ENCODE measurements around the gene USP17L19. TPM values are rescaled to one million over a fixed set of nuclear protein-coding genes. Genes with fewer than 3 reads are reported as not detected.
A peak's percentile ranks its signal among the peaks of the same experiment; 100 is the strongest.
"Not testable (repeated sequence)": the region's sequence is repeated elsewhere in the genome, so short reads cannot be mapped to it uniquely, and the experiment has no call there.

The USP17L19 gene
- not detected for total RNA-seq

- WGBS, 2 donors, result no CpG with 5 or more reads among the region's 13 CpGs
- DNase-seq; H3K4me3 ChIP-seq; H3K27me3 ChIP-seq; H3K27ac ChIP-seq; H3K9me3 ChIP-seq; ATAC-seq (ENCODE audit: low FRiP score in 2 of 2); H3K36me3 ChIP-seq; H3K4me1 ChIP-seq: not testable (repeated sequence)
Measured at GRCh38 chr4:9253078-9253477, at the start of gene USP17L19. Gene USP17L19, plus strand, starts transcription at chr4:9253378. Its CDS starts 0 bp downstream, at chr4:9253378.

- not testable (repeated sequence) for H3K36me3 ChIP-seq; ATAC-seq (ENCODE audit: low FRiP score in 2 of 2); H3K4me3 ChIP-seq; H3K27me3 ChIP-seq; H3K4me1 ChIP-seq; DNase-seq; H3K27ac ChIP-seq; H3K9me3 ChIP-seq
- WGBS, 2 donors, result no CpG with 5 or more reads among the region's 13 CpGs
Measured at GRCh38 chr4:9210357-9210756, 42.8 kb upstream of the USP17L19 start, which contains the start of gene USP17L10. Gene USP17L10, plus strand, starts transcription at chr4:9210657. Its CDS starts 0 bp downstream, at chr4:9210657.

GRCh38 chr4:9214701-9215100, 38.5 kb upstream of the USP17L19 start:
- not testable (repeated sequence) for H3K27ac ChIP-seq; H3K4me3 ChIP-seq; H3K9me3 ChIP-seq; ATAC-seq (ENCODE audit: low FRiP score in 2 of 2); H3K27me3 ChIP-seq; H3K36me3 ChIP-seq; H3K4me1 ChIP-seq
- DNase-seq, result peak in 1 of 2 donors; percentile 19
- WGBS, 2 donors, result 75 to 78% methylated on average over 9 to 11 of the region's 14 CpGs

DNA sequence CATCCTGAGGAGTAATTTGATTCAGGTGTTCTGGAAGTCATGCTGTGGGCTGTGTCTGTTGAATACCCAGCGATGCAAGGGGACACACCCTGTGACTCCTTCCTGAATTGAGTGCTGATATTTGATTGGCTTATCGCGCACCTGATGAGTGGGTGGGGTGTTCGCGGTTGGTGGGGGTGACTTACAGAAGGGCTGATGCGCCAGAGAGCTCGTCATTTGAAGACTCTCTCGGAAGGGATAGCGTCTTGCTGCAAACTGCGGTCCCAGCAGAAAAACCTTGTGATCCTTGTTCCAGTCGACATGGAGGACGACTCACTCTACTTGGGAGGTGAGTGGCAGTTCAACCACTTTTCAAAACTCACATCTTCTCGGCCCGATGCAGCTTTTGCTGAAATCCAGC, 38.1 kb upstream of the USP17L19 start, which contains the start of gene USP17L11:
Gene USP17L11 (plus strand): TSS at position 301 of the 400 bp plus-strand sequence. CDS start 0 bp downstream, at position 301.
- H3K27me3 ChIP-seq; H3K4me1 ChIP-seq; H3K9me3 ChIP-seq; H3K36me3 ChIP-seq; DNase-seq; H3K27ac ChIP-seq; H3K4me3 ChIP-seq; ATAC-seq (ENCODE audit: low FRiP score in 2 of 2): not testable (repeated sequence)
- WGBS, 2 donors, result no CpG with 5 or more reads among the region's 14 CpGs

DNA sequence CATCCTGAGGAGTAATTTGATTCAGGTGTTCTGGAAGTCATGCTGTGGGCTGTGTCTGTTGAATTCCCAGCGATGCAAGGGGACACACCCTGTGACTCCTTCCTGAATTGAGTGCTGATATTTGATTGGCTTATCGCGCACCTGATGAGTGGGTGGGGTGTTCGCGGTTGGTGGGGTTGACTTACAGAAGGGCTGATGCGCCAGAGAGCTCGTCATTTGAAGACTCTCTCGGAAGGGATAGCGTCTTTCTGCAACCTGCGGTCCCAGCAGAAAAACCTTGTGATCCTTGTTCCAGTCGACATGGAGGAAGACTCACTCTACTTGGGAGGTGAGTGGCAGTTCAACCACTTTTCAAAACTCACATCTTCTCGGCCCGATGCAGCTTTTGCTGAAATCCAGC, 33.3 kb upstream of the USP17L19 start, which contains the start of gene USP17L12:
Gene USP17L12 (plus strand): TSS at position 301 of the 400 bp plus-strand sequence. CDS start 0 bp downstream, at position 301.
- not testable (repeated sequence) for DNase-seq; H3K36me3 ChIP-seq; H3K27ac ChIP-seq; H3K9me3 ChIP-seq; H3K27me3 ChIP-seq; ATAC-seq (ENCODE audit: low FRiP score in 2 of 2); H3K4me3 ChIP-seq; H3K4me1 ChIP-seq
- no CpG with 5 or more reads among the region's 13 CpGs for WGBS, 2 donors

GRCh38 chr4:9224596-9224995, 28.6 kb upstream of the USP17L19 start, which contains the start of gene USP17L13:
Gene USP17L13, plus strand, starts transcription at chr4:9224896. Its CDS starts 0 bp downstream, at chr4:9224896.
- no CpG with 5 or more reads among the region's 14 CpGs for WGBS, 2 donors
- not testable (repeated sequence) for ATAC-seq (ENCODE audit: low FRiP score in 2 of 2); H3K9me3 ChIP-seq; H3K4me3 ChIP-seq; H3K27me3 ChIP-seq; H3K36me3 ChIP-seq; H3K4me1 ChIP-seq; DNase-seq; H3K27ac ChIP-seq

GRCh38 chr4:9230249-9230648, 22.9 kb upstream of the USP17L19 start:
- H3K4me3 ChIP-seq; ATAC-seq (ENCODE audit: low FRiP score in 2 of 2); H3K36me3 ChIP-seq; H3K4me1 ChIP-seq; H3K9me3 ChIP-seq; H3K27me3 ChIP-seq; H3K27ac ChIP-seq: not testable (repeated sequence)
- WGBS, 2 donors, result 92 to 93% methylated on average over 5 of the region's 8 CpGs
- peak in 1 of 2 donors; percentile 10 for DNase-seq

GRCh38 chr4:9234085-9234484, 19.1 kb upstream of the USP17L19 start, which contains the start of gene USP17L15:
Gene USP17L15, plus strand, starts transcription at chr4:9234385. Its CDS starts 0 bp downstream, at chr4:9234385.
- not testable (repeated sequence) for H3K4me1 ChIP-seq; H3K4me3 ChIP-seq; H3K9me3 ChIP-seq; H3K36me3 ChIP-seq; H3K27me3 ChIP-seq; ATAC-seq (ENCODE audit: low FRiP score in 2 of 2); H3K27ac ChIP-seq; DNase-seq
- WGBS, 2 donors, result no CpG with 5 or more reads among the region's 15 CpGs

- no CpG with 5 or more reads among the region's 12 CpGs for WGBS, 2 donors
Measured at GRCh38 chr4:9238461-9238860, 14.7 kb upstream of the USP17L19 start.

GRCh38 chr4:9243579-9243978, 9.6 kb upstream of the USP17L19 start, which contains the start of gene USP17L17:
Gene USP17L17, plus strand, starts transcription at chr4:9243879. Its CDS starts 0 bp downstream, at chr4:9243879.
- WGBS, 2 donors, result 83 to 88% methylated on average over 7 of the region's 14 CpGs
- ATAC-seq (ENCODE audit: low FRiP score in 2 of 2); H3K4me3 ChIP-seq; H3K36me3 ChIP-seq; H3K9me3 ChIP-seq; H3K27ac ChIP-seq; H3K27me3 ChIP-seq; H3K4me1 ChIP-seq; DNase-seq: not testable (repeated sequence)

More at GRCh38 chr4:9238461-9238860, 14.7 kb upstream of the USP17L19 start:
- not testable (repeated sequence) for H3K4me1 ChIP-seq; H3K27ac ChIP-seq; H3K36me3 ChIP-seq; H3K4me3 ChIP-seq; H3K27me3 ChIP-seq; ATAC-seq (ENCODE audit: low FRiP score in 2 of 2); H3K9me3 ChIP-seq
- DNase-seq, result peak in 1 of 2 donors; percentile 15

DNA sequence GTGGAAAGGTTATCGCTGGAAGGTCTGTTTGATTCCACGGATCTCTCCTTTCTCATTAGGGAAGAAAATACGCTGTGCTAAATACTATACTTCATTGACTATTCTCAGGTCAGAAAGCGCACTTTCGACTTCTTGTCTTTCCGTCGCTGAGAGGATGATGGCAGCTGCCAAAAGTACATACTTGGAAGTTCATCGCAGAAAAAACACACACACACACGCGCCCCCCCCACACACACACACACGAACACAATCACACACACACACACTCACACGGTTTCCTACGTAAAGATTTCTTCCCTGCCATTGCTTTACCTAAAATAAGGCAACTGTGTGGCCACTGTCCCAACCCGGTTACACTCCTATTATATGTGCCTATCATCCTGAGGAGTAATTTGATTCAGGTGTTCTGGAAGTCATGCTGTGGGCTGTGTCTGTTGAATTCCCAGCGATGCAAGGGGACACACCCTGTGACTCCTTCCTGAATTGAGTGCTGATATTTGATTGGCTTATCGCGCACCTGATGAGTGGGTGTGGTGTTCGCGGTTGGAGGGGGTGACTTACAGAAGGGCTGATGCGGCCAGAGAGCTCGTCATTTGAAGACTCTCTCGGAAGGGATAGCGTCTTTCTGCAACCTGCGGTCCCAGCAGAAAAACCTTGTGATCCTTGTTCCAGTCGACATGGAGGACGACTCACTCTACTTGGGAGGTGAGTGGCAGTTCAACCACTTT, 5.1 kb upstream of the USP17L19 start, which contains the start of gene USP17L18:
Gene USP17L18 (plus strand): TSS at position 678 of the 728 bp plus-strand sequence. CDS start 0 bp downstream, at position 678.
- not testable (repeated sequence) for H3K36me3 ChIP-seq; ATAC-seq (ENCODE audit: low FRiP score in 2 of 2); H3K9me3 ChIP-seq; H3K4me3 ChIP-seq; H3K27ac ChIP-seq; H3K4me1 ChIP-seq; H3K27me3 ChIP-seq
- WGBS, 2 donors, result 92 to 96% methylated on average over 12 to 14 of the region's 26 CpGs
- DNase-seq, result peak in 1 of 2 donors; percentile 20

DNA sequence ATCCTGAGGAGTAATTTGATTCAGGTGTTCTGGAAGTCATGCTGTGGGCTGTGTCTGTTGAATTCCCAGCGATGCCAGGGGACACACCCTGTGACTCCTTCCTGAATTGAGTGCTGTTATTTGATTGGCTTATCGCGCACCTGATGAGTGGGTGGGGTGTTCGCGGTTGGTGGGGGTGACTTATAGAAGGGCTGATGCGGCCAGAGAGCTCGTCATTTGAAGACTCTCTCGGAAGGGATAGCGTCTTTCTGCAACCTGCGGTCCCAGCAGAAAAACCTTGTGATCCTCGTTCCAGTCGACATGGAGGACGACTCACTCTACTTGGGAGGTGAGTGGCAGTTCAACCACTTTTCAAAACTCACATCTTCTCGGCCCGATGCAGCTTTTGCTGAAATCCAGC, 4.6 kb downstream of the USP17L19 start, which contains the start of gene USP17L20:
Gene USP17L20 (plus strand): TSS at position 301 of the 400 bp plus-strand sequence. CDS start 0 bp downstream, at position 301.
- no CpG with 5 or more reads among the region's 15 CpGs for WGBS, 2 donors
- not testable (repeated sequence) for H3K27ac ChIP-seq; ATAC-seq (ENCODE audit: low FRiP score in 2 of 2); H3K4me3 ChIP-seq; DNase-seq; H3K4me1 ChIP-seq; H3K9me3 ChIP-seq; H3K27me3 ChIP-seq; H3K36me3 ChIP-seq

DNA sequence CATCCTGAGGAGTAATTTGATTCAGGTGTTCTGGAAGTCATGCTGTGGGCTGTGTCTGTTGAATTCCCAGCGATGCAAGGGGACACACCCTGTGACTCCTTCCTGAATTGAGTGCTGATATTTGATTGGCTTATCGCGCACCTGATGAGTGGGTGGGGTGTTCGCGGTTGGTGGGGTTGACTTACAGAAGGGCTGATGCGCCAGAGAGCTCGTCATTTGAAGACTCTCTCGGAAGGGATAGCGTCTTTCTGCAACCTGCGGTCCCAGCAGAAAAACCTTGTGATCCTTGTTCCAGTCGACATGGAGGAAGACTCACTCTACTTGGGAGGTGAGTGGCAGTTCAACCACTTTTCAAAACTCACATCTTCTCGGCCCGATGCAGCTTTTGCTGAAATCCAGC, 9.4 kb downstream of the USP17L19 start, which contains the start of gene USP17L21:
Gene USP17L21 (plus strand): TSS at position 301 of the 400 bp plus-strand sequence. CDS start 0 bp downstream, at position 301.
- WGBS, 2 donors, result no CpG with 5 or more reads among the region's 13 CpGs
- not testable (repeated sequence) for H3K9me3 ChIP-seq; H3K4me1 ChIP-seq; H3K4me3 ChIP-seq; H3K27me3 ChIP-seq; ATAC-seq (ENCODE audit: low FRiP score in 2 of 2); H3K27ac ChIP-seq; DNase-seq; H3K36me3 ChIP-seq

All from upper lobe of left lung (tissue), 6 donors.